ENCODE data around the gene ZNF549. TPM values are rescaled to one million over a fixed set of nuclear protein-coding genes. Genes with fewer than 3 reads are reported as not detected.

Gene ZNF549
- total and polyA plus RNA-seq, 2 donors (not counting 3 experiments of a cell fraction or from before 2014, with no cell fraction given): 1.4 to 3.5 TPM

GRCh38 chr19:57506163-57506562, 21.0 kb upstream of the ZNF549 start:
- no peak overlapping the region for H3K9ac ChIP-seq (replicated peaks; ENCODE audit: extremely low read depth, insufficient read depth, low read length)
- FAIRE-seq: no peak
- POLR2A ChIA-PET: no interaction called here
- peaks cover 4% of the 10 kb centered on the region for H3K9me3 ChIP-seq (replicated peaks; ENCODE audit: control insufficient read depth, insufficient read depth, low read length)
- no peaks in the 10 kb centered on the region for H3K9me1 ChIP-seq (replicated peaks; ENCODE audit: control insufficient read depth, extremely low read depth, insufficient read depth, low read length)
- no peak overlapping the region for H2AFZ ChIP-seq (ENCODE audit: low read depth, low read length)
- no peak overlapping the region for H3K27ac ChIP-seq (ENCODE audit: insufficient read depth, low read depth, low read length)
- H3K36me3 ChIP-seq (ENCODE audit: control insufficient read depth in 2 of 2, extremely low read depth in 1 of 2, insufficient read depth in 2 of 2, low read length in 2 of 2): peaks cover 3 to 25% of the 10 kb centered on the region in 2 experiments
- CTCF ChIA-PET: no interaction called here
- intact Hi-C loops (cut with micrococcal nuclease) (no loop called here), dilution Hi-C loops (cut with MboI; ENCODE audit: extremely low pct_ligation_motif_present, low sequenced_read_pairs) (no loop called here)
- H3K4me3 ChIP-seq (replicated peaks in 1 of 3; ENCODE audit: insufficient read depth in 1 of 3, low read depth in 1 of 3, low read length in 3 of 3): no peak overlapping the region
- no TSS peak for BruUV-seq (replicated peaks)
- H3K79me2 ChIP-seq (ENCODE audit: control insufficient read depth, insufficient read depth, low read length): peaks cover 4% of the 10 kb centered on the region
- no peaks in the 10 kb centered on the region for H3K27me3 ChIP-seq (ENCODE audit: control insufficient read depth in 2 of 2, insufficient read depth in 2 of 2, low read length in 2 of 2)
- DNase-seq (ENCODE audit: low read depth, low spot score): no peak
- no peak for TF ChIP-seq EZH2 (IDR thresholded peaks at IDR 0.05; ENCODE audit: borderline replicate concordance, low read depth, low read length, severe bottlenecking)
- no peak for TF ChIP-seq POLR2AphosphoS5 (IDR thresholded peaks at IDR 0.05; ENCODE audit: insufficient read depth, low read depth, low read length)
- no peak for TF ChIP-seq GATA2 (IDR thresholded peaks at IDR 0.05; ENCODE audit: insufficient read depth, insufficient read length, low read depth, low read length)
- TF ChIP-seq, protein P1, sequence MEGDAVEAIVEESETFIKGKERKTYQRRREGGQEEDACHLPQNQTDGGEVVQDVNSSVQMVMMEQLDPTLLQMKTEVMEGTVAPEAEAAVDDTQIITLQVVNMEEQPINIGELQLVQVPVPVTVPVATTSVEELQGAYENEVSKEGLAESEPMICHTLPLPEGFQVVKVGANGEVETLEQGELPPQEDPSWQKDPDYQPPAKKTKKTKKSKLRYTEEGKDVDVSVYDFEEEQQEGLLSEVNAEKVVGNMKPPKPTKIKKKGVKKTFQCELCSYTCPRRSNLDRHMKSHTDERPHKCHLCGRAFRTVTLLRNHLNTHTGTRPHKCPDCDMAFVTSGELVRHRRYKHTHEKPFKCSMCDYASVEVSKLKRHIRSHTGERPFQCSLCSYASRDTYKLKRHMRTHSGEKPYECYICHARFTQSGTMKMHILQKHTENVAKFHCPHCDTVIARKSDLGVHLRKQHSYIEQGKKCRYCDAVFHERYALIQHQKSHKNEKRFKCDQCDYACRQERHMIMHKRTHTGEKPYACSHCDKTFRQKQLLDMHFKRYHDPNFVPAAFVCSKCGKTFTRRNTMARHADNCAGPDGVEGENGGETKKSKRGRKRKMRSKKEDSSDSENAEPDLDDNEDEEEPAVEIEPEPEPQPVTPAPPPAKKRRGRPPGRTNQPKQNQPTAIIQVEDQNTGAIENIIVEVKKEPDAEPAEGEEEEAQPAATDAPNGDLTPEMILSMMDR (IDR thresholded peaks at IDR 0.05; ENCODE audit: extremely low read depth in 1 of 2, insufficient read depth in 1 of 2, low read depth in 1 of 2, low read length in 2 of 2): no peak
- TF ChIP-seq POLR2A (IDR thresholded peaks at IDR 0.05; ENCODE audit: low read depth, low read length): no peak
- no peak for TF ChIP-seq JUN (IDR thresholded peaks at IDR 0.05; ENCODE audit: borderline replicate concordance, insufficient read depth, insufficient read length, low read depth)
- no peak for TF ChIP-seq MYC (IDR thresholded peaks at IDR 0.05; ENCODE audit: low read depth, low read length)
- TF ChIP-seq, protein P2, sequence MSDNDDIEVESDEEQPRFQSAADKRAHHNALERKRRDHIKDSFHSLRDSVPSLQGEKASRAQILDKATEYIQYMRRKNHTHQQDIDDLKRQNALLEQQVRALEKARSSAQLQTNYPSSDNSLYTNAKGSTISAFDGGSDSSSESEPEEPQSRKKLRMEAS (IDR thresholded peaks at IDR 0.05; ENCODE audit: insufficient read depth, insufficient read length): no peak
- TF ChIP-seq FOS (IDR thresholded peaks at IDR 0.05; ENCODE audit: borderline replicate concordance, insufficient read depth, low read length): no peak
- no peaks in the 10 kb centered on the region for H3K4me1 ChIP-seq (ENCODE audit: control insufficient read depth, extremely low read depth, insufficient read depth, low read length)
- H4K20me1 ChIP-seq (replicated peaks; ENCODE audit: control insufficient read depth, extremely low read depth, insufficient read depth, low read length): no peaks in the 10 kb centered on the region
- H3K4me2 ChIP-seq (ENCODE audit: insufficient read depth, low read length): no peak overlapping the region
